IPS-15b (cell line): ENCODE measurements around the gene ZNF320.
"Not testable (repeated sequence)": the region's sequence is repeated elsewhere in the genome, so short reads cannot be mapped to it uniquely, and the experiment has no call there.

Experiments
- H3K27me3 ChIP-seq: one replicate; pipeline ENCODE4 v1.6.1; 2013; ENCODE audit warnings: low read length; ENCODE audit not compliant: control insufficient read depth, insufficient read depth
- H3K36me3 ChIP-seq: one replicate; pipeline ENCODE4 v1.6.1; 2013; ENCODE audit warnings: low read length; ENCODE audit not compliant: control insufficient read depth, insufficient read depth
- H3K4me1 ChIP-seq: one replicate; pipeline ENCODE4 v1.6.1; 2013; ENCODE audit warnings: mild to moderate bottlenecking, low read length; ENCODE audit not compliant: control insufficient read depth, insufficient read depth
- H3K4me3 ChIP-seq: one replicate; pipeline ENCODE4 v1.5.1; 2013; ENCODE audit warnings: low read depth, low read length
- H3K9ac ChIP-seq: one replicate; pipeline ENCODE4 v1.6.1; 2013; ENCODE audit warnings: low read depth, mild to moderate bottlenecking, low read length
- H3K9me3 ChIP-seq: one replicate; pipeline ENCODE4 v1.6.1; 2013; ENCODE audit warnings: mild to moderate bottlenecking, low read length; ENCODE audit not compliant: control insufficient read depth, insufficient read depth

Gene ZNF320

GRCh38 chr19:52856540-52857377 lies 40.7 kb downstream of the ZNF320 start:
- H3K36me3 ChIP-seq, H3K9me3 ChIP-seq, H3K4me1 ChIP-seq, H3K27me3 ChIP-seq: not testable (repeated sequence)
- peak overlapping the region; percentile 84 for H3K4me3 ChIP-seq
- peak overlapping the region; percentile 79 for H3K9ac ChIP-seq
